GM19328 (cell line): ENCODE data around the gene NFATC1.
"Not testable (repeated sequence)": the region's sequence is repeated elsewhere in the genome, so short reads cannot be mapped to it uniquely, and the experiment has no call there.

Source experiments
- ATAC-seq: cut with Tn5 transposase; IDR thresholded peaks from one replicate; pipeline ENCODE4 v1.9.1; 2021; ENCODE audit warnings: mild to moderate bottlenecking, moderate library complexity; ENCODE audit not compliant: unreplicated experiment

Gene NFATC1

DNA sequence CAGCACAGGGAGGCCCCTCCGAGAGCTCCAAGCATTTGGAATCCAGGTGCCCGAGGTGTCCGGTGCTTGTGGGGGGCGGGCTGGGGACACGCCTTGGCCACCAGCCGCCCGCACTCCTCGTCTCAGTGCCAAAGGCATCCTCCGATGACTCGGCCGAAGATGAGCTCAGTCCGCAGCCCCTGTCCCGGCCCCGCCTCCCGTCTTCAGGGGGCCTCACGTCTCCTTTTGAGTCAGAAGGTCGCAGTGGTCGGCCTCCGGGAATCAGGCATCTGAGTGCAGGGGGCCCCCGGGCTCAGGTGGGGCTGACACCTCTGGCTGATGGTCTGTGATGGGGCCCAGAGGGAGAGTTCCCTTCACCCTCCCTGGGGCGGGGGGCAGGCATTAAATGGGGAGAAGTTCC, 74.8 kb downstream of the NFATC1 start:
- no peak for ATAC-seq

DNA sequence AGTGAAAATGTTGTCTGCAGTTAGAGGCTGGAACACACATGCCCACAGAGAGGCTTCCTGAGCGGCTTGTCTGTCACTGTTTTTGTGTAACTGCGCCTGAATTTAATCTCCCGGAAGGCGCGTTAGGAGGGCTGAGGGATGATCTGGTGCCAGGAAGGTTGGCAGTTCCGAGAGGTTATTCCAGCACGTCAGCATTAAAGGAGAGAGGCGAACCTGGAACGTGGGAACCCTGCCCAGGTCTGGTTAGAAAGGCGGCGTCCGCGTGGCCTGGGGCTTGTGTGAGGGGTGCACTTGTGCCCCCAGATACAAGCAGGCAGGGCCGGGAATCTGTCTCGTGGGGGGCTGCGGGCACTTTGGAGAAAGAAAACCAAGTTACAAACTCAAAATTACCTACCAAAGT, 75.3 kb downstream of the NFATC1 start:
- no peak for ATAC-seq

DNA sequence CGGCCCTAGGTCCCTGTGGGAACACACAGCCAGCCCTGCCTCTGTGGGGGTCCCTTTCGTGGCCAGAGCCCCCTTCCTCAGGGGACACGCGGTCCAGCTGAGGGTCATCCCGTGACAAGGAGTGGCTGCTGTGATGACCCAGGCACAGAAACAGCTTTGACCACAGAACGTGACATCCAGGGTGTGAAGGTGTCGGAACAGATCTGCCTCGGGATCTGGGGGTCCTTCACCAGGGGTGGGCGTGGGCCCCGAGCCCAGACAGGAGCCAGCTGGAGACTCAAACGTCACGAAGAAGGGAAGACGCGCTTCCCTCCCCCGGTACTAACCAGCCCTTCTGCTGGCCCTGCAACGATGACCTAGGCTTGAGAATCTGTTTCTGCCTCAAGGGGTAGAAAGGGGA, 75.9 kb downstream of the NFATC1 start:
- ATAC-seq: no peak

DNA sequence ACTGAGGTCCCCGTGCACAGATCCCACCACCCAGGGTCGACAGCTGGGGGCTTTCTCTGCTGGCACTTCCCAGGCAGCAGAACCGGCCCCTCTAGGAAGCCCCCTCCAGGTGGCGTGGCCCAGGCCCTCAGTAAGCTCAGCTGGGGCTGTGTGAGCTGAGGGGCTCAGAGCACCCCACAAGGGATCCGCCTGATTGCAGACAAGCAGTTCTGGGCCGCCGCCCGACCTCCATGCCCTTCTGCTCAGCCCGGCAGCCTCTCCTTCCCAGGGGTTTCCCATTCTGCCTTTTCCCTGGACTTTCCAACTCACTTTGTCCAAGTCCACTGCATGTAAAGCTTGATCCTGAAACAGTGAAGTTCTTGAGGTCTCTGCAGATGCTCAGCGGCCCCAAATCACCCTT, 76.4 kb downstream of the NFATC1 start:
- ATAC-seq: no peak

DNA sequence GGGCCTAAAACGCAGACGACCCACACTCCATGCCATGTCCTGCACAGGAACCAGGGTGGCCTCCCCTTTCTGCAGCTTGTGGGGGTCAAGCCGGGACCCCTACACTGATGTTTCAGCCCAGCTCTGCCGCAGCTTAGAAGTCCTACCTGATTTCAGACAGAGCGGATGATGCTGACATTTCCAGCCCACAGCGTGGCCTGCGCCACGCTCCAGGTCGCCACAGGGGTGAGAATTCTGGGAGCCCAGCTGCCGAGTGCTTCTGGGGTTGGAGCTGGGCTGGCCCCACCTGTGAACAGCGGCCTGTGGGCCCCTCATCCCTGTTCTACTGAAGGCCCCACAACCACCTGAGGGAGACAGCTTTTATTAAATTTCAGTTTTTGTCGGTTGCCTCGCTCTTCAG, 77.2 kb downstream of the NFATC1 start:
- no peak for ATAC-seq

DNA sequence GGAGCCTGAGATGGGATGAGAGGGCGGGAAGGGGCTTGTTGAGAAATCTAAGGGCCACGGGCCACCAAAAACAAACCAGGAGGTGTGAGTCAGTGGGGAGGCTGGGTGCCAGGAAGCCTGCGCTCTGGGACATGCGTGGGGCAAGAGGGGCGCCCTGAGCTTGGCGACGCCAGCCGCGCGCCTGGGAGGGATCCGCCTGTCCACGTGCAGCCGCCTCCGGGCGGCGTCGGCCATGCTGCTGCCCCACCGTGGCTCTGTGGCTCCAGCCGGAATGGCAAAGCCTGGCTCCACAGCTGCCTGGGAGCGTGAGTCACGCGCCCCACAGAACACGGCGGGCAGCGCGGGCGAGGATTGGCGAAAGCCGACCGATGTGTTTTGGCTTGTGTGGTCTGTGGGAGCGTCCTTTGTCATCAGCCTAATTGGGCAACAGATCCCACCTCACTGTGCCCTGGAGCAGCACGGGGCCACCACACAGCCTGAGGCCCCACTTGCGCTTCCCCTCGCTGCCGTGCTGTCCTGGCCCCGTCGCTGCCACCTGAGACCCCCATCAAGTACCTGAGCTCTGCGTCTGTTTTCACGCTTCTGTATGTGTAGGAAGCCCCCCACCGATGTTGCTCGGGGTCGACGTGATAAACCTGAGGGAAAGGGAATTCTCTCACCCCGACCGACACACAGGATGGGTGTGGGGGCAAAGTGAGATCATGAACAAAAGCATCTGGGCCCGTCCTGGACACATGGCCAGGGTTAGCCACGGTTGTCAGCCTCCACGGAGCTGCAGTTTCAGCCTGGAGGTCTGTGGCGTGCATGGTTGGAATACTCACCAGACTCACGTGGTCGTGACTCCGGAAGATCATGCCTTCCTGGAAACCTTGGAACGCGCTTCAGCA, 80.5 kb downstream of the NFATC1 start:
- ATAC-seq: no peak

DNA sequence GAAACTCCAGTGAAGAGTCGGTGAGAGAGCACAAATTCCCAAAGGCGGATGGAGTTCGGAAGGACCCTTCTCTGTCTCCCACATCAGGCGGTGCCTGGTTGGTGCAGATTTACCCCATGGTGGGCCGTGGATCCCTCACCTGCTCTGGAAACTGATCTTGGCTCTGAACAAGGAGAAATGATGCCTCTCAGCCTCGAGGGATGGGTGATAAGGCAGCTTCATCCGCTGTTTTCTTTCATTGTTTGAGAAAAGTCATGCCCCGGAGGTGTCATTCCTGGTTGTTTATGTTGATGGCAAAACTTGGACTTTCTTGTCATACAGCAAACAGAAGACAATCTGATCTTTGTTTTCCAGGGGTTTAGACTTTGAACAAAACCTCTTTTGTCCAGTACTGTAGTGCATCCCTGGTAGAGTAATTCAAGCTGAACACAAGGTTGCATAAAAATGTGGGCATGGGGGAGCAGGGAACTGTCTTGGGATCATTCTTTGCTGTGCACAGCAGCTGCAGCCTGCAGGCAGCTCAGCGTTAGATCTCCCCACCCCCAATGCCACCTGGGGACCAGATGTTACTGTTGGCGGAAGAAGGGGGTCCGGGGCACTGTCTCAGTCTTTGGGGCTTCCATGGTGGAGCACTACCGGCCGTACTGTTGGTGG, 81.3 kb downstream of the NFATC1 start:
- no peak for ATAC-seq

DNA sequence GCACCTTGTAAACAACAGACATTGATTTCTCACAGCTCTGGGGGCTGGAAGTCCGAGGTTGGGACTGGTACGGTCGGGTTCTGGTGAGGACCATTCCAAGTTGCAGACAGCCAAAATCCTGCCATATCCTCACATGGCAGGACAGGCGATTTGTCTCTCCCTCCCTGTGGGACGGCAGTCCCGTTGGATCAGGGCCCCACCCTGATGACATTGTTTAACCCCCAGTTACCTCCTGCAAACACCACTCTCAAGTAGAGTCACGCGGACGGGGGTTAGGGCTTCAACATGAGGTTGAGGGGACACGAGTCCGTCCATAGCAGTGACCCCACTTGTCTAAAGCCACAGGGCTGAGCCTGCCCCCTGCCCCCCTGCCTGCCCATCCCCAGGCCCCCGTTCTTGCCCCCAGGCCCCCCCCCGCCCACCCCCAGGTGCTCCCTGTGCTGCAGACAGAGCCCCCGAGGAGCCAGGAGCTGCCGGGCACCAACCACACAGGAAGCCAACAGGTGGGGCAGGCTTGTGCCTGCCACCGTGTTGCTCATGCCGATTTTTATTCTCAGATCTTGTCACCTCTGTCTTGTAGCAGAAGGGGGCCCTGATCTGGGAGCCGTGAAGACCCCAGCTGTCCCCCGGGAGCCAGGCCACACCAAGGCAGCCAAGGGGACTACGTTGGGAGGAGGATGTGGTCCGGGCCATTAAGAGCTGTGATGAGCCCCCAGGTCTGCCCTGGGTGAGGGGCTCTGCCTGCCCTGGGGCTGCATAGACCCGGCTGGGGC, 82.2 kb downstream of the NFATC1 start:
- ATAC-seq: no peak

DNA sequence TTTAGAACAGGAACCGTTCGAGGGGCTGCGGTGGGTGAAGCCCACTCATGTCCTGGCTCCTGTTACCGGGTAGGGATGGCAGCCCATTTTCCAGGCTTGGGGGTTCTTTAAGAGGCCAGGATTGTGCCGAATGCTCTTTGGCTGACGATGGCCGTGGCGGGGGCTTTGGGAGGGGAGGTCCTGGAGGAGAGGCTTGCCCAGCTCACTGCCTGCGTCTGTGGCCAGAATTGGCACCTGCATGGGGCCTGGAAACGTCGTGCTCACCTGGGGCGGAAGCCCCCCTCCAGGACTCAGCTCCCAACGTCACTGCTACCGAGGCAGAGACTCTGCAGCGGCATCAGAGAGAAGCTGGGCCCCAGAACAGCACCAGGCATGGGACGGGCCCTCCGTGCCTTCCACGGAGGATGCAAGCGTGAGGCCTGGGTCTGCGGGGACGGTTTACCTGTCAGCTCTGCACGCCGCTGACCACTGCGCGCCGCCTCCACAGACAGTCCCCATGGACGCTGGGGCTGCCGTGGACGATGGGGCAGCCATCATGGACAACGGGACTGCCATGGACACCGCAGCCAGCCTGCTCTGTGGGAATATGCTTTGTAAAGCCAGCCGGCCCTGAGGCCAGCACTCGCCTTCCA, 82.9 kb downstream of the NFATC1 start:
- ATAC-seq: no peak

DNA sequence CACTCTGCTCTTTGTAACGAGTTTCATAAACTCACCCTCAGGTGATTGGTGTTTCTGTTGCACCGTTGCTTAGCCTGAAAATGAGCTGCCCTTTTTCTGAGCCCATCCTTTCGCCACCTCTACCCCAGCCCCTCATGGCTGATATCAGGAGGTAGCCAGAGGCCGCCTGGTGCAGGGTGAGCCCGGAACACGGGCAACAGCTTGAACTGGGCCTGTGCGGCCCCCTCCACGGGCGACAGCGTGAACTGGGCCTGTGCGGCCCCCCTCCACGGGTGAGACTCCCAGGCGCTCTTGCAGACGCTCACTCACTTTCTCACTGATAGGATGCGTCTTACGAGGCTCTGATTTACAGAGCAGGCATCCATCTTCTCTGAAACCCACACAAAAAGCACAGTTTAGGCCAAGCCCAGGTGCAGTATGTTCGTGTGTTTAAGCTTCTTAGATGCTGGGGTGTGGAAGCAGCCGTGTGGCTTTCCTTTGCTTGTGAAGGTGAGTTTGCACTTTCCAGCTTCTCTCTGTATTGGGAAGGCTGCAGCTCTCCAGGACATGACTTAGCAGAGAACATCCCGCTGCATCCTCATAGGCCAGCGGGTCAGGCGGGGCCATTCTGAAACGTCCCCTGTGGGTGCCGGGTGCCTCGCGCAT, 83.5 kb downstream of the NFATC1 start:
- ATAC-seq: no peak

DNA sequence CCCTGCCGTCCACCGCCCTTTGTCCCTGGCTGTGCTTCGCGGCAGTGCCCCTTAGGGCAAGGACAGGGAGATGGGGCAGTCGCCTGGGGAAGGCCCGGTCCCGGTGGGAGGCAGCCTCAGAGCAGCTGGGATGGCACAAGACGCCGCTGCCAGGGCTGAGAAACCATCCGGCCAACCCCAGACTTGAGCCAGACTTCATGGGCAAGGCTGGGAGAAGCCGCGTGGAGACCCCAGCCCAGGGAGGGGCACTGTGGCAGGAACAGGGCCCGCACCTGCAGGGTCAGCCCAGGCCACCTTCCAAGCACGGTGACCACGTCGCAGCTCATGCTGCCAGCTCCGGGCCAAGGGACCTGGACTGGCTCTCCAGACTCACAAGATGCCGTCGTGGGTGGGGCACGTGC, 84.0 kb downstream of the NFATC1 start:
- no peak for ATAC-seq

DNA sequence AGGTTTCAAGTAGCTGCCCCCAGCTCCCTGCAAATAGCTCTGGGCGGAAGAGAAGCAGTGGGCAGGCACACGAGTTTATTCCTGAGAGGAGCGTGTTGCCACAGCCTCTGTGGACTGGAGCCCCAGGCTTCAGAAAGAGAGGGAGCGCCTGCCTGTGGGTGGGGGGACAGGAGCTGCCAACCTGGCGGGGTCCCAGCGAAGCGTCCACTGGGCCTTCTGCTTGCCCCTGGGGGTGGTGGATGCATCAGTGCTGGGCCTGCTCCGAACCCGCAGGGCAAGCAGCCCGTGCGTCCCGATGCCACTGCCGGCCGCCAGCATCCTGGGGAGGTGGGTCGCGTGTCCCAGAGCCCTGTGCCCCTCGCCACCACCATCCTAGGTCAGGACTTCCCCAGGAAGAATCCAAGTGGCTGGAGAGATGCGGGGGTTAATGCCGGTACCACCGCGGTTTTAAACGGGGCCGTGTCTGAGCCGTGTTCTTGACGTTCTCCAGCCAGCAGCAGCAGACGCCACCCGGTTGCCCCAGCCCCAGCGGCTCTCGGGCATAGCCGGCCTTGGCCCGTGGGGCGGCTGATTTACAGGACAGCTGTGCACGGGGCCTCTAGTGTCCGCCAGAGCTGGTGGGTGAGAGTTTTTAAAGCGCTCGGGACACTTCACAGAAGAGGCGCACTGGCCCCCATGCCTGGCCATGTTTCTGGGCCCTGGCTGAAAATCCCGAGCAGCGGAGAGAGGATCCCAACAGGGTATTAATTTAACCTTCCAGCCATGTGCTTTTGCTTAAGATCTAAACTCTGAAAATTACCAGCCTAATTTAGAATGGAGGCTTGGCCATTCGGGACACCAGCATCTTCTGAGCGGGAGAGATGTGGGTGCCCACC, 84.7 kb downstream of the NFATC1 start:
- ATAC-seq: no peak

DNA sequence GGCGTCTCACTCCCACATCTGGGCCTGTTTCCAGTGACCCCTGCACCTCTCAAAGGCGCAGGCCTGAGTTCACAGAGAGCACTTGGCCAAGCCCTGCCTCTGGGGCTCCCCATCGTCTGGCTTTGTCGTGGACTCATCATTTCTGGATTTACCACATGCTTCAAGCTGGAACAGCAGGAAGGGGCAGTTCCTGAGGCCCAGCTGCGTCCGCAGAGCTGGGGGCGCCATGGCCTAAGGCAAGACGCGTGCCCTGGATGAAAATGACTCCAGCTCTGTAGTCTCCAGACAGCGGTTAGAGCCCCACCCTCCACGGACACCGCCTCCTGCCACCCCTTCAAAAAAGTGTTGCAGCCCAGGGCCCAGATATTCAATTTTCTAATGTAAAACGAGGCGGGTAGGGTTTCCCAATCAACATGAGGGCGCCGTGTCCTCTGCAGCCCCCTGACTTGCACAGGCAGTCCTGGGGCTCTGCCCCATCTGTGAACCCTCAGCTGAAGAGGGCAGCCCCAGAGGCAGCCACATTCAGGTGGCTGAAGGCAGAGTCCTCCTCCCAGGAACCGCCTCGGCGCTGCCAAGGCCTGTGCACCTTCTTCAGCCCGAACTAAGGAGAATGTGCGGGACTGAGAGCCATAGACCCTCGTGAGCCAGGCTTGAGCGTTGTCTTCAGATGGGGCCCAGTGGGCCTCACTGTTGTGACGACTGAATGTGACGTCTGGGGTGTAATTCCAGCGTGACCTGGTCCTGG, 85.5 kb downstream of the NFATC1 start:
- no peak for ATAC-seq

DNA sequence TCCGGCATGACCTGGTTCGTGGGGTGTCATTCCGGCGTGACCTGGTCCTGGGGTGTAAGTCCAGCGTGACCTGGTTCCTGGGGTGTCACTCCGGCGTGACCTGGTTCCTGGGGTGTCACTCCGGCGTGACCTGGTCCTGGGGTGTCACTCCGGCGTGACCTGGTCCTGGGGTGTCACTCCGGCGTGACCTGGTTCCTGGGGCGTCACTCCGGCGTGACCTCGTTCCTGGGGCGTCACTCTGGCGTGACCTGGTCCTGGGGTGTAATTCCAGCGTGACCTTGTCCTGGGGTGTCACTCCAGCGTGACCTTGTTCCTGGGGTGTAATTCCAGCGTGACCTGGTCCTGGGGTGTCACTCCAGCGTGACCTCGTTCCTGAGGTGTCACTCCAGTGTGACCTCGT, 87.7 kb downstream of the NFATC1 start:
- not testable (repeated sequence) for ATAC-seq

DNA sequence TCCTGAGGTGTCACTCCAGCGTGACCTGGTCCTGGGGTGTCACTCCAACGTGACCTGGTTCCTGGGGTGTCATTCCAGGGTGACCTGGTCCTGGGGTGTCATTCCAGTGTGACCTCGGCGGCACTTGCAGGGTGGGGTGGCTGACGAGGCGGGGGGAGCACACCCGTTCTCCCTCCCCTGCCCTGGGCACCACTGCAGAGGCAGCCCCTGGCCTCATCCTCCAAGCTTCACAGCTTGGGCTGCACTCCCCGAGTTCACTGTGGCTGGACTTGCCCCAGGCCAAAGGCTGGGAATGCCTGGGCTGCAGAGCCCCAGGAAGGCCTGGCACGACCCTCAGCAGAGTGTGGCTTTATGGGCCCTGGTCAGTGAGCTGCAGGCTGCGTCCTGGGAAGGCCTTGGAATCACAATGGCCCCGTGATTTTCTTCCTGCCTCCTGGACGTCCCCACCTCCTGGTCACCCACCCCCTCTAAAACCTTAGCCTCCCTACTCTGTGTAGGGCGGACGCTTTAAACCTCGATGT, 88.3 kb downstream of the NFATC1 start:
- ATAC-seq: no peak

DNA sequence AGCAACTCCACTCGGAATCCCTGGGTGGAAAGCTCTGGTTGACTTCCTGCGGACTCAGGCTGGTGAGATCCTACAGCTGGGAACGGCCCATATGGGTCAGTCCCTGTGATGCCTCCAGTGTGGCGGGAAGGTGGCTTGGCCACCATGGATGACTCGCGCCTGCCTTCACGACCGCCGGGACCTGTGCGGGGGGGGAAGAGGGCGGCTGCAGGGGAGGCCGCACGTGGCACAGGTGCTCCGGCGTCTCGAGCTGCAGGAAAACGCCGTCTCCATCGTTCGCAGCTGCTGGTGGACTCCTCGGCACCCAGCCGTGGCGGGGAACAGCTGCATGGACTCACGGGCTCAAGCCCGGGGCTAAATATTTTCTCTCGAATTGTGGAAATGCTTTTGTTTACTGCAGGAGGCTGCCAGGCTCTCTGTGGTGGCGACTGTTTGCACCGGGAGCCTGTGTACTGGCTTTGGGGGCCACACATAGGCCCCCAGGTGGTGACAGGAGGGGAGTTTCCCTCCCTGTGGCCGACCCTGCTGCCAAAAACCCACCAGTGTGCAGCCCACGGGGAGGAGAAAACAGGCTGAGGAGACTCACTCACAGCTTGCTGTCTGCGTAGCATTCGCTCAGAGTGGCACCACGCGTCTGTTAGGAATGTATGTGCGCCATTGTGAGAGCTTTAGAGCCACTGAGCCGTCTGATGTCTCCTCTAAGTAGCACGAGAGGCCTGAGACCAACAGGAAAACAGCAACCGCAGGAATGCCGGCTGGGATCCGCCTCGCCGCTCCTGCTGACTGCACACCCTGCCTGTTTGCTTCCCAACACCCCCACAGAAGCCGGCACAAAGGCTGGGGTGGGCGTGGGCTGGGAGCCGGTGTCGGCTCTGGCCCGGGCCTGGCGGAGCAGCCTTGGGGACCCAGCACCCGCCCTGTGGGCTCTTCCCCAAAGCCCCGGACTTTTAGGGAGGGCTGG, 89.2 kb downstream of the NFATC1 start:
- ATAC-seq: no peak

DNA sequence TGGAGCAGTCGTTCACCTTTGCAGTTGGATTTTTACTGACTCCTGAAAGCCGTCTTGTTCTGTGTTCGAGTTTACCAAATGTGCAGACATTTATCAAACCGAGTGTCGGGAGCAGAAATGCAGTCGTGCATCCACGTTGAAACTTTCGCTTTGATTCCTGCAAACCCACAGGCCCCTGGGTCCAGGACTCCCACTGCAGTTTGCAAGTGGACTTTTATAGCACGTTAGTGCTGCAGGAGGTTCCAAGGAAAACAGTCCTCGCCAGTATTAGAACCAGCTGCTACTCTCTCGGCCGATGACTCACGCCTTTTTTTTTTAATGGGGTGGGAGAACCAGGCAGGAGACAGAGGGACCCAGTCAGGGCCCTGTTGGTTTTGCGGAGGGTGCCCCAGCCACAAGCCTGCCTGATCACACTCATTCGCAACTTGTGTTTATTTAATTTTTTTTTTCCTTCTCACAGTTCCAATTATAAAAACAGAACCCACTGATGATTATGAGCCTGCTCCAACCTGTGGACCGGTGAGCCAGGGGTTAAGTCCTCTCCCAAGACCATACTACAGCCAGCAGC, 90.1 kb downstream of the NFATC1 start:
- ATAC-seq: no peak
